ENCODE results near the gene MYH7.

MYH7 gene

DNA sequence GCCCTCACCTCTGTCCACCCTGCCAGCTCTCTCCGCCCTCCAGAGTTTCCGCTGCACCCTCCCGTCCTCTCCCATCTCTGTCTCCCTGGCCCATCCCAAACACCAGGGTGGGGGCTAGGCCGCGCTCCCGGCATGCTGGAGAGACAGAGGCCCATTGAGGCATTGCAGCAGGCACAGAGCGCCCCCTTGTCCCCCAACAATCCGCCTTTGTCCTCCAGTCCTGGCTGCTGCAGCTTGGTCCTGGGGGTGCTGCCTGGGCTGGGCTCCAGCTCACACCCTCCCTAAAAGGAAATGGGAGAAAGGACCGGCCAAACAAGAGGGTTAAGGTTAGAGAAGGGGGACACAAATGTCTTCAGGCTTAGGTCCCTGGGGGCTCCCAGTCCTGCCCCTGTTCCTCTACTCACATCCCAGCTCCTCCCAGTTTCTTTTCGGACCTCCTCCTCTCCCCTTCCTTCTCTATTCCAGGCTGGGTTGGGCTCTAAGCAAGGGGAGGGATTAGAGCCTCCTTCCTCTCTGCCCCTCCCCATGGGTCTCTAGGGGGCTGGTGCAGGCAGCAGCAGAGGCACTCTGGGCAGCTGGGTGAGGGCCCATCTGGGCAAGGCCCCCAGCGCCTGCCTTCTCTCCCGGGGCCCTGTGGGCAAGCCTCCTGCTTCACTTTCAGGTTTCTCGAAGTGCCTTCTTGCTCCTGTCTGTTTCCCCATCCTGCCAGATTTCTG lies 58.8 kb downstream of the MYH7 start, which contains the start of gene CMTM5:
CMTM5 (plus strand) TSS at position 565 of the 716 bp plus-strand sequence. CDS start 206 bp downstream, outside the sequence.
- DNase-seq (ENCODE audit: low read depth): no peak
- no peak within 1 kb of the TSS for H3K4me3 ChIP-seq (replicated peaks; ENCODE audit: low read depth, low read length)

DNA sequence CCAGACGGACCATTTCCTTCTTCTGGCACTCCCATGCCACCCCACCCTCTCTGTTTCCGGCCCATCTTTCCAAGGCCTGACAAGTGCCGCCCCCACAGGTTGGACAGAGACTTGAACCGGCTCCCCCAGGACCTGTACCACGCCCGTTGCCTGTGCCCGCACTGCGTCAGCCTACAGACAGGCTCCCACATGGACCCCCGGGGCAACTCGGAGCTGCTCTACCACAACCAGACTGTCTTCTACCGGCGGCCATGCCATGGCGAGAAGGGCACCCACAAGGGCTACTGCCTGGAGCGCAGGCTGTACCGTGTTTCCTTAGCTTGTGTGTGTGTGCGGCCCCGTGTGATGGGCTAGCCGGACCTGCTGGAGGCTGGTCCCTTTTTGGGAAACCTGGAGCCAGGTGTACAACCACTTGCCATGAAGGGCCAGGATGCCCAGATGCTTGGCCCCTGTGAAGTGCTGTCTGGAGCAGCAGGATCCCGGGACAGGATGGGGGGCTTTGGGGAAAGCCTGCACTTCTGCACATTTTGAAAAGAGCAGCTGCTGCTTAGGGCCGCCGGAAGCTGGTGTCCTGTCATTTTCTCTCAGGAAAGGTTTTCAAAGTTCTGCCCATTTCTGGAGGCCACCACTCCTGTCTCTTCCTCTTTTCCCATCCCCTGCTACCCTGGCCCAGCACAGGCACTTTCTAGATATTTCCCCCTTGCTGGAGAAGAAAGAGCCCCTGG lies 59.8 kb downstream of the MYH7 start:
- no peak for DNase-seq (ENCODE audit: low read depth)
- TF ChIP-seq, protein P1, sequence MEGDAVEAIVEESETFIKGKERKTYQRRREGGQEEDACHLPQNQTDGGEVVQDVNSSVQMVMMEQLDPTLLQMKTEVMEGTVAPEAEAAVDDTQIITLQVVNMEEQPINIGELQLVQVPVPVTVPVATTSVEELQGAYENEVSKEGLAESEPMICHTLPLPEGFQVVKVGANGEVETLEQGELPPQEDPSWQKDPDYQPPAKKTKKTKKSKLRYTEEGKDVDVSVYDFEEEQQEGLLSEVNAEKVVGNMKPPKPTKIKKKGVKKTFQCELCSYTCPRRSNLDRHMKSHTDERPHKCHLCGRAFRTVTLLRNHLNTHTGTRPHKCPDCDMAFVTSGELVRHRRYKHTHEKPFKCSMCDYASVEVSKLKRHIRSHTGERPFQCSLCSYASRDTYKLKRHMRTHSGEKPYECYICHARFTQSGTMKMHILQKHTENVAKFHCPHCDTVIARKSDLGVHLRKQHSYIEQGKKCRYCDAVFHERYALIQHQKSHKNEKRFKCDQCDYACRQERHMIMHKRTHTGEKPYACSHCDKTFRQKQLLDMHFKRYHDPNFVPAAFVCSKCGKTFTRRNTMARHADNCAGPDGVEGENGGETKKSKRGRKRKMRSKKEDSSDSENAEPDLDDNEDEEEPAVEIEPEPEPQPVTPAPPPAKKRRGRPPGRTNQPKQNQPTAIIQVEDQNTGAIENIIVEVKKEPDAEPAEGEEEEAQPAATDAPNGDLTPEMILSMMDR (IDR thresholded peaks at IDR 0.05; ENCODE audit: low read length, missing control alignments): no peak
- H3K4me3 ChIP-seq (replicated peaks; ENCODE audit: low read depth, low read length): no peak overlapping the region

More for the DNA sequence above, 58.8 kb downstream of the MYH7 start, which contains the start of gene CMTM5:
- TF ChIP-seq, protein P1 (IDR thresholded peaks at IDR 0.05; ENCODE audit: low read length, missing control alignments): no peak

DNA sequence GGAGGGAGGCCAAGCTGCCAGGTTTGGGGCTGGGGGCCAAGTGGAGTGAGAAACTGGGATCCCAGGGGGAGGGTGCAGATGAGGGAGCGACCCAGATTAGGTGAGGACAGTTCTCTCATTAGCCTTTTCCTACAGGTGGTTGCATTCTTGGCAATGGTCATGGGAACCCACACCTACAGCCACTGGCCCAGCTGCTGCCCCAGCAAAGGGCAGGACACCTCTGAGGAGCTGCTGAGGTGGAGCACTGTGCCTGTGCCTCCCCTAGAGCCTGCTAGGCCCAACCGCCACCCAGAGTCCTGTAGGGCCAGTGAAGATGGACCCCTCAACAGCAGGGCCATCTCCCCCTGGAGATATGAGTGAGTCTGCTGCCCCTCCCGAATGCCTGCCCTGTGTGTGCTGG lies 62.4 kb downstream of the MYH7 start:
- H3K4me3 ChIP-seq (replicated peaks; ENCODE audit: low read depth, low read length): no peak overlapping the region
- TF ChIP-seq, protein P1 (IDR thresholded peaks at IDR 0.05; ENCODE audit: low read length, missing control alignments): no peak

DNA sequence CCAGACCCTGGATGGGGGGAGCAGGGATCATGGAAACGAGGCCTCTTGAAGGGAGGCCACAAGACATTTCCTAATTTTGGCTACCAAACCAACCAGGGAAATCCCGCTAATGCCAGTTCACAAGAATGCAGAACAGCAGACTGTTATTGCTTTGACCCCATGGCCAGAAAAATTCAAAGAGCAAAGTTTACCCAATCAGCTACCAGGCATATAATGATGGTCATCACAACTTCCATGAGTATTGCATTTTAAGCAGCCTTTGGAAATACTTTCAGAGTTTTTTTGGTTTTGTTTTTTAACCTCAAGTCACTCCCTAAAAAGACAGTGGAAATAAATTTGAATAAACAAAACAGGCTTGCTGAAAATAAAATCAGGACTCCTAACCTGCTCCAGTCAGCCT lies 63.0 kb downstream of the MYH7 start, which contains the start of gene IL25:
IL25 (plus strand) TSS at position 301 of the 400 bp plus-strand sequence.
- no peak within 1 kb of the TSS for H3K4me3 ChIP-seq (replicated peaks; ENCODE audit: low read depth, low read length)
- DNase-seq (ENCODE audit: low read depth): no peak
- TF ChIP-seq, protein P1 (IDR thresholded peaks at IDR 0.05; ENCODE audit: low read length, missing control alignments): no peak

More for the DNA sequence above, 62.4 kb downstream of the MYH7 start:
- no peak for DNase-seq (ENCODE audit: low read depth)

DNA sequence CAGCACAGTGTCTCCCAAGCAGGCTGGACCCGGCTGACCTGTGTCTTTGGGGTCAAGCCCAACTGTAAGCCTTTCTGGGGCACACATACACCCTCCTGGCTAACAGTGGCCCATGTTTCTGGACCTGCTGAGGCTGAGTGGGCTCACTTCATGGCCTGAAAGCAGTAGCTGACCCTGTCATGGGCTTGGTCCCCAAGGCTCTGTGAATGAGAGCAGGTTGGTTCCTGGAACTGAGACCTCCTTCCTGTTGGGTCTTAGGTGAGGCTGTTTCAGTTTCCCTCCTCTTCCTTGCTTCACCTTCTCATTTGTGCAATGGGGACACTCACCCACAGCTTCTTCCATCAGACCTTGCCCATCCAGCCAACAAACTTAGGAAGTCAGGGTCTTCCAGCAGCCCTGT lies 63.6 kb downstream of the MYH7 start:
- H3K4me3 ChIP-seq (replicated peaks; ENCODE audit: low read depth, low read length): no peak overlapping the region
- no peak for DNase-seq (ENCODE audit: low read depth)
- TF ChIP-seq, protein P1 (IDR thresholded peaks at IDR 0.05; ENCODE audit: low read length, missing control alignments): no peak

DNA sequence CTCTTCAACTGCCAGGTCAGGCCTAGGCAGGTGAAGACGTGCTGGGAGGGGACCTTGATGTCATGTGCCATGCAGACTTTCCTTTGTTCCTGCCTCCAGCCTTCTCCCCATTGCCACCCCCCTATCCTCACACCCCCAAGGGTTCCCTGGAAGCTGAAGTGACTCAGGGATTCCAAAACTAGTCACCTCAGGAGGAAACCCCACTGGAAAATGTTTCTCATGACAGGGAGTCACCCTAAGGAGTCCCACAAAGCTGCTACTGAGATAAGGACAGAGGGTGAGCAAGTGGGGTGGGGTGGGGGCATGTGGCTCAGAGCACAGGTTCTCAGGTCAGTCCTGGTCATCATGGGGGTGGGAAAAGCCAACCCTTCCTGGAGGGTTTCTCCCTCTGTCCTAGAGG lies 65.2 kb downstream of the MYH7 start:
- H3K4me3 ChIP-seq (replicated peaks; ENCODE audit: low read depth, low read length): no peak overlapping the region
- no peak for DNase-seq (ENCODE audit: low read depth)
- TF ChIP-seq, protein P1 (IDR thresholded peaks at IDR 0.05; ENCODE audit: low read length, missing control alignments): no peak
